Retina (tissue), 1 donor: Measurements from ENCODE around the gene OR2H2.

Experiments used
- DNase-seq: peaks from one replicate; pipeline ENCODE4 v3.0.0-alpha.2; 2016

The OR2H2 gene

DNA sequence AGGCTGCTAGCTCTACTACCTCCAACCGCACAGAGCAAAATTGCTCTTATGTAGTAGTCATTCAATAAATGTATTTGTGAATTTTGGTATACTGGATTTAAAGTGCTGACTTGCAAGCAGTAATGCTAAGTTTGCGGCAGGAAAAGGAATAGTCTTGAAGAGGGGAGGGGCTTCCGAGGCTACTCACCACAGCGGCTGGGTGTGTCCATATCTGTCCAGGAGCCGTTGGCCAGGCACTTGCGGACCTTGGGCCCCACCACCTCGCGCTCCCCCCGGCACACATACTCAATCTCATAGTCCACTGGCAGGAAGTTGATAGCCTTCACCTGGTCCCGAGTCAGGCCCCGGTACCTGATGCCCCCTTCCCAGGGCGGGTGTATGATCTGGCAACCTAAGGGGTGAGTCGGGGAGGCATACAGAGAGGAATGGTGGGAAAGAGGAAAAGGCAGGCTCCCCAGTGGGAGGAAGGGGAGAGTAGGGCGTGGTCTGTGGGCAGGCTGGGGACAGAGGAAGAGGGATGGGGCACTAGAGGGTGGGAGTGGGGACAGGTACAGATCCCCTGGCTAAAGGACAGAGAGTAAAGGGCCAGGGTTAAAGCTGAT, 46.4 kb downstream of the OR2H2 start:
- peak; percentile 43 for DNase-seq

DNA sequence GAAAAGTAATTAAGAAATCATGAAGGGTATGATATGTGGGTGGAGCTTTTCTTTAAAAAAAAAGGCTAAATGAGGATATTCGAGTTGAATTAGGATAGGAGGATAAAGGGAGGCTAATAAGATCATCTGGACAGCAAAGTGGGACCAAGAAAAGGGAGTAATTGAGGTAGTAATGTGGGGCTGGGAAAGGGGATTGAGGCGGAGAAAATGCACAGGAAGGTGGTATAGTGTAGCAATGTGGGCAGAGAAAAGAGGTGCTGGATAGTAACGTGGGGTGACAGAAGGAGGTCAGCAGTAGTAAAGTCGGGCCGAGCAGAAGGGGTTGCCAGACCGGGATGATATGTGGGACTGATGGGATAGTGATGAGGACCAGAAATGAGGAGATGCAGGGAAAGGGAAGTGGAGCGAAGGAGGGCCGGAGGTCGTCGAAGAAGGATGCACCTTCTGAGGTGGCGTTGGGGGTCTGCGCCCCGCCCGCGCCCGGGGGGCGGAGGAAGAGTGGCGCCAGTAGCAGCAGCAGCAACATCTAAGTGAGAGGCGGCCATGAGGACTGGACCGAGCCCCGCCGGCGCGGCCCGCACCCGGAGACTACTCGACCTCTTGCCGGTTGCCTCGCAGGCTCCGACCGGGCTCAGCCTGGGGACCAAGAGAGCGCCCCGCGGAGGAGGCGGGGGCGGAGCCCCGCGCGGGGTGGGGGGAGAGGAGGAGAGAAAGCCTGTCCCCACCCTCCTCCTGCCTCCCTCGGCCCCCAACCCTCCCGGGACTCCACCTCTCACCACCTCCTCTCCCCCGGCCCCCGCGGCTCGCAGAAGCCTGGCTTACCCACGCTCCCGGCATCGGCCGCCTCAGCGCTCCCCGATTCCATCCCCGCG, 47.2 kb downstream of the OR2H2 start:
- DNase-seq = peak; percentile 69

DNA sequence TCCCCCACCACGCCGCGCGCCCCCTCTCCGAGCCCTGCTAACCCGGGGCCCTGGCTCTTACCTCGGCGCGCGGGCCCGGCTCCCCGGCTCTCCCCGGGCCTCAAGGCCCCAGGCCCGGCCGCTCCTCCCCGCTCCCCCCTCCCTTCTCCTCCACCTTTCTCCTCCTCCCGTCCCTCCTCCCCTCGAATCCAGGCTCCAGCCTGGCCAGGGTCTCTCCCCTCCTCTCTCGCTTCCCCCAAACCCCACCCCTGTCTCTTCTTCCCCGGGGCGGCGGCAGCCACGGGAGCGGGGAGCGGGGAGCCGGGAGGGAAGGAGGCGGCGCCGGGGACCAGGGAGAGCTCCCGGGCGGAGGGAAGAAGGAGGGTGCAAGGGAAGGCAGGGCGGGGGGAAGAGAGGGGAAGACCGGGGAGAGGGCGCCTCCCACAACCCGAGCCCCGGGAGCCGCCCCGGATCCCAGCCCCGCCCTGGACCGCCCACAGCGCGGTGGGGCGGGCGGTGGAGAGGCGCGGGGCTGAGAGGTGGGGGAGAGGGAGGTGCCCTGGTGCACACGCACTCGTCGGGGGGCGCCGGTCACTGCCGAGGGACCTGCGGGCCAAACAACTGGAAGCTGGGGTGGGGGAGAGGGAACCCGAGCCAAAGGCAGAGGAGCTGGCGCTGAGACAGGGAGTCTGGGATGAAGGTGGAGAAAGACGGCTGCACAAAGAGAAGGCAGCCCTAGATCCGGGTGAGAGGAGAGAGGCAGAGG, 48.0 kb downstream of the OR2H2 start, which contains the start of gene GABBR1:
GABBR1 (minus strand) TSS at position 395 of the 745 bp plus-strand sequence. CDS start 798 bp downstream, outside the sequence.
- peak; percentile 93 for DNase-seq

DNA sequence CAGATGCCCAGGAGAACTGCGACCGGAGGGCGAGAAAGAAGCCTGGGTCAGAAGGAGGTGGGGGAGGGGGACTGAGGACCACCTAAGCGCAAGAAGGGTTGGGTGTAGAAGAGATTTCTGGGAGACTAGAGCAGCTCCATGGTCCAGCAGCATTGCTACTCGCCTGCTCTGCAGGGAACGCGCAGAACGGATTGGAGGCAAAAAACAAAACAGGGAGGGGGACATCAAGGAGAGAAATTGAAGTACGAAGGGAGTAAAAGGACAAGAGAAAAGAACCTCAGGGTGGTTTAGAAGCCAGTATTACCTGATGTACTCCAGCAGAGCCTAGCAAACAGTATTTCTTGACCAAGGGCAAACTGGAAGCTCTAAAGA, 48.6 kb downstream of the OR2H2 start:
- DNase-seq = no peak

DNA sequence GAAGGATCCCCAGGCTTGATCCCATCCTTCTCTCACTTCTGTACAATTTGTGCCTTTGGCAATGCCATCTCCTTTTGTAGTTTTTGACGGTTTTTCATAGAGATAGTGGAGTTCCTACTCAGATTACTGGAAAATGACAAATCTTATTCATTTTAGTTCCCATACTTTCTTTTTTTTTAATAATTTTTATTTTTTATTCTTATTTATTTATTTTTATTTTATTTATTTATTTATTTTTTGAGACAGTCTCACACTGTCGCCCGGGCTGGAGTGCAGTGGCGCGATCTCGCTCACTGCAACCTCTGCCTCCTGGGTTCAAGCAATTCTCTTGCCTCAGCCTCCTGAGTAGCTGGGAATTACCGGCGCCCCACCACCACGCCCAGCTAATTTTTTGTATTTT, 52.3 kb downstream of the OR2H2 start:
- no peak for DNase-seq
